SK-N-SH (cell line): ENCODE results near the gene THBS3. TPM values are rescaled to one million over a fixed set of nuclear protein-coding genes. Genes with fewer than 3 reads are reported as not detected.
"Not testable (repeated sequence)": the region's sequence is repeated elsewhere in the genome, so short reads cannot be mapped to it uniquely, and the experiment has no call there.

Experiments used
- CTCF ChIA-PET: fragments of 300-600, 350-600 bp; formaldehyde crosslinking; extraction: SDS; loops from one replicate; lab custom pipeline; 2021; lab: Yijun Ruan, JAX
- POLR2A ChIA-PET: fragments of 350-600 bp; sonication (Branson Sonifier 250); formaldehyde crosslinking; extraction: SDS; loops from one replicate; lab custom pipeline; 2020; ENCODE audit warnings: antibody characterized with exemption, inconsistent platforms; lab: Yijun Ruan, JAX
- DNase-seq: peaks from one replicate; pipeline ENCODE4 v3.0.0; 2012
- H2AFZ ChIP-seq: fragments of 200-600 bp; sonication (generic); 2 replicates; pipeline ENCODE4 v1.8.1; 2016; ENCODE audit warnings: antibody characterized with exemption, mild to moderate bottlenecking, low read depth
- H3F3A ChIP-seq: fragments of 200-600 bp; sonication (generic); replicated peaks from 2 replicates; pipeline ENCODE3; 2016; ENCODE audit warnings: antibody characterized with exemption, mild to moderate bottlenecking; ENCODE audit not compliant: insufficient read depth
- H3K27ac ChIP-seq, 2 experiments: fragments of 200-500 bp in 1 of 2; fragments of 200-600 bp in 1 of 2; sonication (Bioruptor generic) in 1 of 2; sonication (generic), shearing (Covaris generic) in 1 of 2; 2 replicates each; pipeline versions ENCODE4 v1.5.1 to v1.6.1; 2014 to 2016; ENCODE audit warnings: low read depth in 2 of 2, inconsistent platforms in 1 of 2, low read length in 1 of 2, mild to moderate bottlenecking in 1 of 2, mixed read lengths in 1 of 2
- H3K27me3 ChIP-seq: fragments of 200-600 bp; sonication (generic), shearing (Covaris generic); 2 replicates; pipeline ENCODE4 v1.6.1; 2016; ENCODE audit warnings: mixed run types; ENCODE audit not compliant: insufficient read depth
- H3K36me3 ChIP-seq, 2 experiments: fragments of 200-500 bp in 1 of 2; fragments of 200-600 bp in 1 of 2; sonication (Bioruptor generic) in 1 of 2; sonication (generic) in 1 of 2; replicated peaks in 1 of 2; 2 replicates each; pipeline versions ENCODE3 to v1.5.1; 2014 to 2016; ENCODE audit warnings: low read length in 1 of 2, mild to moderate bottlenecking in 1 of 2; ENCODE audit not compliant: insufficient read depth in 2 of 2, control insufficient read depth in 1 of 2
- H3K4me1 ChIP-seq, 2 experiments: fragments of 200-500 bp in 1 of 2; fragments of 200-600 bp in 1 of 2; sonication (Bioruptor generic) in 1 of 2; sonication (generic), shearing (Covaris generic) in 1 of 2; 2 replicates each; pipeline versions ENCODE4 v1.5.1 to v1.6.1; 2014 to 2016; ENCODE audit warnings: low read depth in 1 of 2, low read length in 1 of 2, mixed run types in 1 of 2; ENCODE audit not compliant: insufficient read depth in 2 of 2, control insufficient read depth in 1 of 2
- H3K4me2 ChIP-seq: fragments of 200-600 bp; sonication (generic), shearing (Covaris generic); 2 replicates; pipeline ENCODE4 v1.6.1; 2017; ENCODE audit warnings: mixed run types
- H3K4me3 ChIP-seq, 2 experiments: fragments of 200-500 bp in 1 of 2; fragments of 200-600 bp in 1 of 2; sonication (Bioruptor generic) in 1 of 2; sonication (generic), shearing (Covaris generic) in 1 of 2; 2 replicates each; pipeline versions ENCODE4 v1.5.1 to v1.8.1; 2014 to 2016; ENCODE audit warnings: low read depth in 2 of 2, inconsistent platforms in 1 of 2, low read length in 1 of 2, mild to moderate bottlenecking in 1 of 2, mixed read lengths in 1 of 2, moderate library complexity in 1 of 2
- H3K79me2 ChIP-seq: fragments of 200-600 bp; sonication (generic); 2 replicates; pipeline ENCODE4 v1.8.1; 2017; ENCODE audit warnings: mild to moderate bottlenecking; ENCODE audit not compliant: insufficient read depth
- H3K9ac ChIP-seq: fragments of 200-600 bp; sonication (generic); 2 replicates; pipeline ENCODE4 v1.6.1; 2017; ENCODE audit warnings: mixed run types
- H3K9me2 ChIP-seq: fragments of 200-600 bp; sonication (generic); 2 replicates; pipeline ENCODE4 v1.6.1; 2017; ENCODE audit warnings: mixed run types
- H3K9me3 ChIP-seq: fragments of 200-600 bp; sonication (generic); 2 replicates; pipeline ENCODE4 v1.6.1; 2017; ENCODE audit warnings: mixed run types, mild to moderate bottlenecking, moderate library complexity
- H4K20me1 ChIP-seq: fragments of 200-600 bp; sonication (generic); 2 replicates; pipeline ENCODE4 v1.6.1; 2017; ENCODE audit warnings: mild to moderate bottlenecking, mixed run types; ENCODE audit not compliant: insufficient read depth
- CHD2 ChIP-seq: fragments of 150-350 bp; IDR thresholded peaks from 2 replicates; pipeline ENCODE4 v1.6.1; 2018; ENCODE audit warnings: low read length; ENCODE audit not compliant: partially characterized antibody
- EP300 ChIP-seq, 2 experiments: IDR thresholded peaks; 2 replicates each; pipeline versions ENCODE4 v1.4.0 to v1.6.1; 2012; ENCODE audit warnings: borderline replicate concordance in 1 of 2, low read depth in 1 of 2, low read length in 1 of 2
- FOXJ3 ChIP-seq: sonication (generic); formaldehyde crosslinking; IDR thresholded peaks from 2 replicates; pipeline ENCODE4 v1.5.1; 2020; ENCODE audit warnings: mild to moderate bottlenecking, missing genetic modification reagents
- FOXM1 ChIP-seq: IDR thresholded peaks from 2 replicates; pipeline ENCODE4 v1.4.0; 2012; ENCODE audit warnings: low read depth, mild to moderate bottlenecking
- GATA2 ChIP-seq: sonication (generic); formaldehyde crosslinking; IDR thresholded peaks from 2 replicates; pipeline ENCODE4 v1.5.0; 2020; ENCODE audit warnings: mild to moderate bottlenecking, missing genetic modification reagents
- MEF2A ChIP-seq: IDR thresholded peaks from 2 replicates; pipeline ENCODE4 v1.4.0; 2012; ENCODE audit warnings: low read depth, borderline replicate concordance
- NFIC ChIP-seq: IDR thresholded peaks from 2 replicates; pipeline ENCODE4 v1.4.0; 2012; ENCODE audit warnings: borderline replicate concordance
- RAD21 ChIP-seq: IDR thresholded peaks from 2 replicates; pipeline ENCODE4 v1.6.1; 2012; ENCODE audit warnings: mild to moderate bottlenecking, low read length
- RCOR1 ChIP-seq: fragments of 150-350 bp; IDR thresholded peaks from 2 replicates; pipeline ENCODE4 v1.6.1; 2017; ENCODE audit warnings: antibody characterized with exemption, low read length
- RFX5 ChIP-seq: IDR thresholded peaks from 2 replicates; pipeline ENCODE4 v1.6.1; 2012; ENCODE audit warnings: mild to moderate bottlenecking, improper control_type of control experiment, low read length
- RXRA ChIP-seq: IDR thresholded peaks from 2 replicates; pipeline ENCODE4 v1.4.0; 2012; ENCODE audit warnings: low read depth, mild to moderate bottlenecking, borderline replicate concordance
- SMC3 ChIP-seq: IDR thresholded peaks from 2 replicates; pipeline ENCODE4 v1.6.1; 2012; ENCODE audit warnings: low read depth, low read length, improper control_type of control experiment
- TAF1 ChIP-seq: IDR thresholded peaks from 2 replicates; pipeline ENCODE4 v1.6.1; 2012; ENCODE audit warnings: low read depth, mild to moderate bottlenecking, low read length, moderate library complexity, borderline replicate concordance
- WGBS: methylation state at CpG from one replicate; pipeline ENCODE4 v1.1.6; 2017; ENCODE audit warnings: low lambda C conversion rate; 5-methylcytosine and 5-hydroxymethylcytosine counted together
- polyA plus RNA-seq, 3 experiments: library from polyadenylated mRNA; depleted of rRNA; stranded (reverse); fragments of >200 nt; gene quantifications; 2 replicates each; pipeline ENCODE4 v1.2.3, GENCODE V29; 2012
- TF ChIP-seq, protein P1 (sequence below): IDR thresholded peaks from 2 replicates; pipeline ENCODE4; 2012
- TF ChIP-seq, protein P2 (sequence below): IDR thresholded peaks from 2 replicates; pipeline ENCODE4 v1.4.0; 2012; ENCODE audit warnings: low read depth, borderline replicate concordance
- TF ChIP-seq, protein P3 (sequence below): fragments of 200-600 bp; sonication (generic); IDR thresholded peaks from 2 replicates; pipeline ENCODE4 v1.6.1; 2017; ENCODE audit warnings: antibody characterized with exemption, mild to moderate bottlenecking, moderate library complexity
- TF ChIP-seq, protein P4 (sequence below): IDR thresholded peaks from 2 replicates; pipeline ENCODE4 v1.4.0; 2012; ENCODE audit warnings: low read depth

Gene THBS3
- polyA plus RNA-seq, 1 of the 3 experiments (the other 2 are of a cell fraction): 124 TPM

DNA sequence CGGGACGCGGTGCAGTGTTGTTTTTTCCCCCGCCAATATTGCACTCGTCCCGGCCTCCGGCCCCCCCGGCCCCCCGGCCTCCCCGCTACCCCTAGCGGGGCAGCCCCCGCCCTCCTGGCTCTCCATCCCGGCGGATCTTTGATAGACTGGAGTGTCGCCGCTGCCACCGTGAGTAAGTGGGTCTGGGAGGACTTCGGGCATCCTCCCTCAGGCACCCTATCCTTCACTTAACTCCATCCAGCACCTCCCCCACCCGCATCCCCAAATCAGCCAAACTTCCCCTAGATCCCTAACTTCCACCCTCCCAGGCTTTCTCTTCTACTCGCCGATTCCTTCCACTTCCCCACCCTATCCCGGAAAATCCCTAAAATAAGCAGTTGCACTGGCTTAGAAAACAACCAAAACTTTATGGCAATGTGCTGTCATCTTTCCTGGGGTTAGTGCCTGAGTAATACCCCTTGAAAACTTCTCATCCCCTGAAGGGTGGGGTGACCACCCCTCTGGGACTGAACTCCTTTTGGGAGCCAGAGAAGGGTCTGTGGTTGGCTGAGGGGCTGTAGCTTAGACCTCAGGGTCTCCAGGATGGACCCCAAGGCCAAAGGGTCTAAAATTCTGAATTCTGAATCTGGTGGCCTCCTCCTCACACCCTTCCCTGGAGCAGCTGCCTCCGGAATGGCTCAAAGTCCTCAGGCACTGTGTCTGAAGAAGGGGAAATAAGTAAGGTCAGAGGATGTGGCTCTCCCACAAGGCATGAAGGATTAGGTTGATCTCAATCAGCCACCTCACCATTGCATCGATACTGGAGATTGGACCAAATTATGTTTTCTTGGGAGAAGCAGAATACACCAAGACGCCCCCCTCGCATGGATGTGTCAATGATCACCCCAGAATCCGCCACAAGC lies 12.2 kb downstream of the THBS3 start (continued):
- TF ChIP-seq RAD21 (no peak), MEF2A (no peak)

DNA sequence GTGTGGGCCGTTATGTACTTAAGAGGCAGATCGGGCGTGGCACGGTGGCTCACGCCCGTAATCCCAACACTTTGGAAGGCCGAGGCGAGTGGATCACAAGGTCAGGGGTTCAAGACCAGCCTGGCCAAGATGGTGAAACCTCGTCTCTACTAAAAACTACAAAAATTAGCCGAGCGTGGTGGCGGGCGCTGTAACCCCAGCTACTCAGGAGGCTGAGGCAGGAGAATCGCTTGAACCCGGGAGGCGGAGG lies 13.8 kb downstream of the THBS3 start:
- not testable (repeated sequence) for H3K9me3 ChIP-seq, H3K27me3 ChIP-seq, H4K20me1 ChIP-seq, H3K9me2 ChIP-seq, DNase-seq
- ChIA-PET POLR2A (interaction anchor here (0.6 to 5.1 kb wide), 8 partner anchors 8 to 142 kb away, joined by 3 to 27 read pairs (median 11); partner anchors contain the start of genes KRTCAP2, MTX1 and THBS3), CTCF (interaction anchor here (0.6 to 5.2 kb wide), 33 partner anchors 9 to 152 kb away, joined by 3 to 203 read pairs (median 4); partner anchors contain the start of genes KRTCAP2, MTX1, SLC50A1 and THBS3)
- Histone ChIP-seq H2AFZ (peak overlapping the region; percentile 61), H3K4me1 (peaks cover 0 to 24% of the 10 kb centered on the region in 2 experiments; a peak in 2 of 4 replicates), H3K9ac (peak overlapping the region; percentile 61), H3K27ac (peak overlapping the region; percentile 78 to 86; a peak in 3 of 4 replicates), H3K4me3 (peak overlapping the region; percentile 30 to 60), H3K79me2 (peaks cover 19% of the 10 kb centered on the region; the same call in 1 of the 2 replicates), H3F3A (peaks cover 10% of the 10 kb centered on the region), H3K4me2 (peak overlapping the region; percentile 83), H3K36me3 (peaks cover 7 to 25% of the 10 kb centered on the region in 2 experiments)
- 18% methylated on average over 16 of the region's 16 CpGs for WGBS

DNA sequence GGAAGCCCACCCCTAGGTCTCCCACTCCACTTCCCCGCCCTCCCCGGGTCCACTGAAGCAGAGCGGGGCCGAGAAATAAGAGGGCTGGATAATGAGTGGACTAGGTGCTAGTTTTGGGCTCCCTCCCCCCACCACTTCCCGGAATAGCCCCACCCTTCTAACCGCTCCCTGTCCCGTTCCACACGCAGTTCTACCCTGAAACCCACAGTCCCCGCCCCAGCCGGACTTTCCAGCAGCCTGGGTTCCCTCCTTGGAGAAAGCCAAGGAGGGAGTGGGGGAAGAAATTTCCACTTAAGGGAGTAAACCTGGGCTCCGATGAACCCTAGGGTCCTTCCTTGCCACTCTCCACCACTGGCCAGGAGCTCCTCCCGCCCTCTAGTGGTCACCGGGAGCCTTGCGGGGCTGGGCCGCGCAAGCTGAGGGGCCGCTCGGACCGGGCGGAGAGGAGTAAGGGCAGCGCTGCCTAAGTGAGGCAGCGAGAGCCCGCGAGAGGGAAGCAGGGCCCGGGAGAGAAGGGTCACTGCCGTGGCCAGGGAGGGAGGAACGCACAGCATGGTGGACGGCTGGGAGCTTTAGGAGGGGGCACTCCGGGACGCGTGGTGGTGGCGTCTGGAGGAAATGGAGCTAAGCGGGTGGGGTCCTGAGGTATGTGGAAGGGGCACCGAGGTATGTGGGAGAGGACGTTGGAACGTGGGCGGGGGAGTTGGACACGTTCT lies 14.3 kb downstream of the THBS3 start:
- Histone ChIP-seq H3K27me3 (no peaks in the 10 kb centered on the region), H3K4me1 (peaks cover 0 to 24% of the 10 kb centered on the region in 2 experiments; a peak in 2 of 4 replicates), H2AFZ (peak overlapping the region; percentile 61), H3K4me2 (peak overlapping the region; percentile 83), H3K9ac (peak overlapping the region; percentile 61), H3K9me3 (no peaks in the 10 kb centered on the region), H3K9me2 (no peaks in the 10 kb centered on the region), H3F3A (peaks cover 7% of the 10 kb centered on the region), H3K27ac (peak overlapping the region; percentile 78 to 86), H3K79me2 (peaks cover 19% of the 10 kb centered on the region; the same call in 1 of the 2 replicates), H3K36me3 (peaks cover 2 to 21% of the 10 kb centered on the region in 2 experiments), H4K20me1 (no peaks in the 10 kb centered on the region), H3K4me3 (peak overlapping the region; percentile 30 to 60)
- WGBS: 6% methylated on average over 30 of the region's 38 CpGs
- POLR2A ChIA-PET: interaction anchor here (0.9 to 5.1 kb wide), 8 partner anchors 9 to 34 kb away, joined by 3 to 27 read pairs (median 11); partner anchors contain the start of genes KRTCAP2, MTX1 and THBS3
- CTCF ChIA-PET: interaction anchor here (0.5 to 5.2 kb wide), 36 partner anchors 9 to 152 kb away, joined by 3 to 203 read pairs (median 4); partner anchors contain the start of genes ADAM15, KRTCAP2, MTX1 and SLC50A1
- peak; percentile 94 for DNase-seq
- TF ChIP-seq FOXM1 (no peak), FOXJ3 (CRISPR knock-in tag) (no peak), GATA2 (CRISPR knock-in tag) (no peak), CHD2 (peak; percentile 73), EP300 (IDR thresholded peaks at IDR 0.05; ENCODE audit: borderline replicate concordance in 1 of 2, low read depth in 1 of 2, low read length in 1 of 2) (no peak), RCOR1 (no peak), NFIC (no peak), RFX5 (no peak), RXRA (no peak), SMC3 (peak; percentile 57), TAF1 (peak; percentile 70; the same call in 1 of the 2 replicates)
- TF ChIP-seq, protein P1, sequence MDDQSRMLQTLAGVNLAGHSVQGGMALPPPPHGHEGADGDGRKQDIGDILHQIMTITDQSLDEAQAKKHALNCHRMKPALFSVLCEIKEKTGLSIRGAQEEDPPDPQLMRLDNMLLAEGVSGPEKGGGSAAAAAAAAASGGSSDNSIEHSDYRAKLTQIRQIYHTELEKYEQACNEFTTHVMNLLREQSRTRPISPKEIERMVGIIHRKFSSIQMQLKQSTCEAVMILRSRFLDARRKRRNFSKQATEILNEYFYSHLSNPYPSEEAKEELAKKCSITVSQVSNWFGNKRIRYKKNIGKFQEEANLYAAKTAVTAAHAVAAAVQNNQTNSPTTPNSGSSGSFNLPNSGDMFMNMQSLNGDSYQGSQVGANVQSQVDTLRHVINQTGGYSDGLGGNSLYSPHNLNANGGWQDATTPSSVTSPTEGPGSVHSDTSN: 0 out of 2 replicates have a peak, but pooled peaks have one; percentile 24
- TF ChIP-seq, protein P2, sequence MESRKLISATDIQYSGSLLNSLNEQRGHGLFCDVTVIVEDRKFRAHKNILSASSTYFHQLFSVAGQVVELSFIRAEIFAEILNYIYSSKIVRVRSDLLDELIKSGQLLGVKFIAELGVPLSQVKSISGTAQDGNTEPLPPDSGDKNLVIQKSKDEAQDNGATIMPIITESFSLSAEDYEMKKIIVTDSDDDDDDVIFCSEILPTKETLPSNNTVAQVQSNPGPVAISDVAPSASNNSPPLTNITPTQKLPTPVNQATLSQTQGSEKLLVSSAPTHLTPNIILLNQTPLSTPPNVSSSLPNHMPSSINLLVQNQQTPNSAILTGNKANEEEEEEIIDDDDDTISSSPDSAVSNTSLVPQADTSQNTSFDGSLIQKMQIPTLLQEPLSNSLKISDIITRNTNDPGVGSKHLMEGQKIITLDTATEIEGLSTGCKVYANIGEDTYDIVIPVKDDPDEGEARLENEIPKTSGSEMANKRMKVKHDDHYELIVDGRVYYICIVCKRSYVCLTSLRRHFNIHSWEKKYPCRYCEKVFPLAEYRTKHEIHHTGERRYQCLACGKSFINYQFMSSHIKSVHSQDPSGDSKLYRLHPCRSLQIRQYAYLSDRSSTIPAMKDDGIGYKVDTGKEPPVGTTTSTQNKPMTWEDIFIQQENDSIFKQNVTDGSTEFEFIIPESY: 0 out of 2 replicates have a peak, but pooled peaks have one; percentile 9
- TF ChIP-seq, protein P3, sequence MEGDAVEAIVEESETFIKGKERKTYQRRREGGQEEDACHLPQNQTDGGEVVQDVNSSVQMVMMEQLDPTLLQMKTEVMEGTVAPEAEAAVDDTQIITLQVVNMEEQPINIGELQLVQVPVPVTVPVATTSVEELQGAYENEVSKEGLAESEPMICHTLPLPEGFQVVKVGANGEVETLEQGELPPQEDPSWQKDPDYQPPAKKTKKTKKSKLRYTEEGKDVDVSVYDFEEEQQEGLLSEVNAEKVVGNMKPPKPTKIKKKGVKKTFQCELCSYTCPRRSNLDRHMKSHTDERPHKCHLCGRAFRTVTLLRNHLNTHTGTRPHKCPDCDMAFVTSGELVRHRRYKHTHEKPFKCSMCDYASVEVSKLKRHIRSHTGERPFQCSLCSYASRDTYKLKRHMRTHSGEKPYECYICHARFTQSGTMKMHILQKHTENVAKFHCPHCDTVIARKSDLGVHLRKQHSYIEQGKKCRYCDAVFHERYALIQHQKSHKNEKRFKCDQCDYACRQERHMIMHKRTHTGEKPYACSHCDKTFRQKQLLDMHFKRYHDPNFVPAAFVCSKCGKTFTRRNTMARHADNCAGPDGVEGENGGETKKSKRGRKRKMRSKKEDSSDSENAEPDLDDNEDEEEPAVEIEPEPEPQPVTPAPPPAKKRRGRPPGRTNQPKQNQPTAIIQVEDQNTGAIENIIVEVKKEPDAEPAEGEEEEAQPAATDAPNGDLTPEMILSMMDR: peak; percentile 97
- TF ChIP-seq, protein P4, sequence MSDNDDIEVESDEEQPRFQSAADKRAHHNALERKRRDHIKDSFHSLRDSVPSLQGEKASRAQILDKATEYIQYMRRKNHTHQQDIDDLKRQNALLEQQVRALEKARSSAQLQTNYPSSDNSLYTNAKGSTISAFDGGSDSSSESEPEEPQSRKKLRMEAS: 0 out of 2 replicates have a peak, but pooled peaks have one; percentile 49
